ENCODE results near the gene ZNF664.

Gene ZNF664

DNA sequence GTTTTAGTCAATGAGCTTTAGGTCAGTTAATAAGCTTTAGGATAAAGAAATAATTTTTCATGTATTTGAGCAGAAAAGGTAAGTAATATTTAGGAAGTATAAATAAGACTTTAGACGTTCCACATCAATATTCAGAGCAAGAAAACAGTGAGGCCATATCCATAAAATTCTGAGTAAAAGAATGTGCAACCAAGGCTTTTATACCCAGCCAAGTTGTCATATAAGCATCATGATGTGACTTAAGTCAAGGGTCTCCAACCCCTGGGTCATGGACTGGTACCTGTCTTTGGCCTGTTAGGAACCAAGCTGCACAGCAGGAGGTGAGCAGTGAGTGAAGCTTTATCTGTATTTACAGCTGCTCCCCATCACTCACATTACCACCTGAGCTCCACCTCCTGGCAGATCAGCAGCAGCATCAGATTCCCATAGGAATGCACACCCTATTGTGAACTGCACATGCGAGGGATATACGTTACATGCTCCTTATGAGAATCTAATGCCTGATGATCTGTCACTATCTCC is 74.1 kb downstream of the ZNF664 start:
- Histone ChIP-seq H4K20me1 (no peaks in the 10 kb centered on the region), H3K36me3 (no peaks in the 10 kb centered on the region; the same call in 1 of the 2 replicates), H3K4me1 (peaks cover 2% of the 10 kb centered on the region; the same call in 1 of the 2 replicates), H3K4me3 (no peak overlapping the region), H3K9ac (no peak overlapping the region), H3K27ac (no peak overlapping the region), H3K9me3 (peaks cover 44% of the 10 kb centered on the region), H3K27me3 (no peaks in the 10 kb centered on the region), H3K4me2 (no peak overlapping the region)
- no peak for TF ChIP-seq Cebpa-rat (IDR thresholded peaks at IDR 0.05)

- H3K4me2 ChIP-seq = no peak overlapping the region
- no peaks in the 10 kb centered on the region; the same call in 1 of the 2 replicates for H3K36me3 ChIP-seq
- H3K4me3 ChIP-seq = no peak overlapping the region
- H3K4me1 ChIP-seq = peaks cover 18% of the 10 kb centered on the region
- no peaks in the 10 kb centered on the region for H4K20me1 ChIP-seq
- no peak for TF ChIP-seq Cebpa-rat (IDR thresholded peaks at IDR 0.05)
- H3K27ac ChIP-seq = no peak overlapping the region
- H3K9ac ChIP-seq = no peak overlapping the region
- no peaks in the 10 kb centered on the region for H3K27me3 ChIP-seq
- peaks cover 44% of the 10 kb centered on the region for H3K9me3 ChIP-seq
Measured at GRCh38 chr12:124049451-124050094, 76.6 kb downstream of the ZNF664 start.

- H3K9me3 ChIP-seq = peaks cover 12% of the 10 kb centered on the region
- H3K36me3 ChIP-seq = no peaks in the 10 kb centered on the region
- H3K9ac ChIP-seq = no peak overlapping the region
- H3K4me3 ChIP-seq = no peak overlapping the region
- H4K20me1 ChIP-seq = no peaks in the 10 kb centered on the region
- no peak overlapping the region for H3K27ac ChIP-seq
- no peaks in the 10 kb centered on the region for H3K27me3 ChIP-seq
- TF ChIP-seq Cebpa-rat (IDR thresholded peaks at IDR 0.05) = no peak
- H3K4me1 ChIP-seq = peaks cover 18% of the 10 kb centered on the region
- H3K4me2 ChIP-seq = peak overlapping the region; percentile 21
Measured at GRCh38 chr12:124053851-124054250, 80.8 kb downstream of the ZNF664 start.

GRCh38 chr12:124055066-124055465 is 82.1 kb downstream of the ZNF664 start:
- TF ChIP-seq Cebpa-rat (IDR thresholded peaks at IDR 0.05) = no peak
- H3K4me2 ChIP-seq = no peak overlapping the region
- H3K4me3 ChIP-seq = no peak overlapping the region
- no peaks in the 10 kb centered on the region for H4K20me1 ChIP-seq
- no peaks in the 10 kb centered on the region for H3K27me3 ChIP-seq
- H3K9me3 ChIP-seq = no peaks in the 10 kb centered on the region; the same call in 1 of the 2 replicates
- H3K9ac ChIP-seq = no peak overlapping the region
- H3K4me1 ChIP-seq = peaks cover 18% of the 10 kb centered on the region
- H3K36me3 ChIP-seq = no peaks in the 10 kb centered on the region
- no peak overlapping the region for H3K27ac ChIP-seq

DNA sequence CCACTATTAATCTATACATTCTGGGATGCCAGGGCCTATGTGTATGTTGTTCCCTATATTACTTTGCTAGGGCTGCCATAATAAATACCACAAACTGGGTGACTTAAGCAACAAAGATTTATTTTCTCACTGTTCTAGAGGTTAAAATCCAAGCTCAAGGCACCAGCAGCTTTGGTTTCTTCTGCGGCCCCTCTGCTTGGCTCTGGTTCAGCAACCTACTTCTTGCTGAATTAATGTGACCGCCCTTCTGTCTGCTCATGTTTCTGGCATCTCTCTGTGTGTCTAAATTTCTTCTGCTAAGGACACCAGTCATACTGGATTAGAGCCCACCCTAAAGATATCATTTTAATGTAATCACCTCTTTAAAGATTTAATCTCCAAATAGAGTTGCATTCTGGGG is 84.7 kb downstream of the ZNF664 start:
- Histone ChIP-seq H4K20me1 (no peaks in the 10 kb centered on the region), H3K4me1 (peaks cover 14% of the 10 kb centered on the region), H3K36me3 (no peaks in the 10 kb centered on the region), H3K4me2 (no peak overlapping the region), H3K27ac (no peak overlapping the region), H3K9ac (no peak overlapping the region), H3K27me3 (no peaks in the 10 kb centered on the region), H3K9me3 (no peaks in the 10 kb centered on the region), H3K4me3 (no peak overlapping the region)
- TF ChIP-seq Cebpa-rat (IDR thresholded peaks at IDR 0.05) = no peak

- Histone ChIP-seq H3K9ac (no peak overlapping the region), H3K27ac (no peak overlapping the region), H4K20me1 (no peaks in the 10 kb centered on the region), H3K4me3 (no peak overlapping the region), H3K4me1 (no peaks in the 10 kb centered on the region), H3K36me3 (no peaks in the 10 kb centered on the region), H3K9me3 (no peaks in the 10 kb centered on the region), H3K4me2 (no peak overlapping the region), H3K27me3 (no peaks in the 10 kb centered on the region)
- no peak for TF ChIP-seq Cebpa-rat (IDR thresholded peaks at IDR 0.05)
Measured at GRCh38 chr12:124059752-124060151, 86.7 kb downstream of the ZNF664 start.
